ENCODE results near the gene SMPD3.

GRCh38 chr16:68355447-68356248 lies 92.7 kb downstream of the SMPD3 start:
- TF ChIP-seq EZH2 (IDR thresholded peaks at IDR 0.05; ENCODE audit: borderline replicate concordance), result no peak
- no peak for TF ChIP-seq CTCF (IDR thresholded peaks at IDR 0.05; ENCODE audit: poor library complexity)
